ENCODE measurements around the gene ATOSB. TPM values are rescaled to one million over a fixed set of nuclear protein-coding genes. Genes with fewer than 3 reads are reported as not detected.

The ATOSB gene
- total and polyA plus RNA-seq, 9 of the 15 experiments (the other 6 are each of a cell fraction or from before 2014, with no cell fraction given) = 0.45 to 8.0 (median 4.2) TPM

DNA sequence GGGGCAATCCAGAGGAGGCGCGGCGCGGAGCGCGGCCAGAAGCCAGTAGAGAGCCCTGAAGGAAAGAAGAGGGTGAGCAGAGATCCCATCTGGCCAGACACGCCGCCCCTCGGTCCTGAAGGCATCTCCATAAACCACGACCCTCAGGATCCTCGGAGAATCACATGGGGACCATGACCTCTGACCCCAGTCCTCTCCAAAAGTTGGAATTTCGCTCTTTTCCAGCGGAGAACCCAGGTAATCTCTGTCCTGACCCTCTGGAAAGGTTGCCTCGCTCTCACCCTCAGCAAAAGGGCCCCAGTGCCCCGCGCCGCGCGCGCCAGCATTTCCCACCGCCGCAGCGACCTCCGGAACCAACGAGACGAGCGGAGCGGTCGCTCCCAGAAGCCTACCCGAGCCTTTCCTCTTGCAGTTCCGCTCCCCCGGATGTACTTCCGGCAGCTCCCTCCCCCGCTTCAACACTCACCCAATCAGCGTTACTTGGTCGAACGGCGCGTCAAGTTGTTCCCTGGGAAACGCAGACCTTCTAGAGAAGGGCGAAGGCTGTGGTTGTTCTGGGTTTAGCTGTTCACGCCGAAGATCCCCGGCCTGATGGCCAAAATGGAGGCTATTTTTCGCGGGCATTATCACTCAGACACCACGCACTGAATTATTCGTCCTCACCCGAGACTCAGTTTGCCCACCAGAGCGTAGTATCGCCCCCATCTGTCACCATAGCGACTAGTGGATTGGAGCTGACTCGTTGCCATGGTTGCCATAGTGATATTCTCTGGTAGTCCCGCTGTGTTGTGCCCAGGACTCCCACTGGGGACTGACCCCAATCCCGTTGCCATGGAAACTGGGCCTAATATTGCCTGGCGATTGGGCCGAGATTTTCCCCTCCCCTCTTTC lies 12.6 kb downstream of the ATOSB start, which contains the start of gene STOML2 (continued):
- TF ChIP-seq, protein P1, sequence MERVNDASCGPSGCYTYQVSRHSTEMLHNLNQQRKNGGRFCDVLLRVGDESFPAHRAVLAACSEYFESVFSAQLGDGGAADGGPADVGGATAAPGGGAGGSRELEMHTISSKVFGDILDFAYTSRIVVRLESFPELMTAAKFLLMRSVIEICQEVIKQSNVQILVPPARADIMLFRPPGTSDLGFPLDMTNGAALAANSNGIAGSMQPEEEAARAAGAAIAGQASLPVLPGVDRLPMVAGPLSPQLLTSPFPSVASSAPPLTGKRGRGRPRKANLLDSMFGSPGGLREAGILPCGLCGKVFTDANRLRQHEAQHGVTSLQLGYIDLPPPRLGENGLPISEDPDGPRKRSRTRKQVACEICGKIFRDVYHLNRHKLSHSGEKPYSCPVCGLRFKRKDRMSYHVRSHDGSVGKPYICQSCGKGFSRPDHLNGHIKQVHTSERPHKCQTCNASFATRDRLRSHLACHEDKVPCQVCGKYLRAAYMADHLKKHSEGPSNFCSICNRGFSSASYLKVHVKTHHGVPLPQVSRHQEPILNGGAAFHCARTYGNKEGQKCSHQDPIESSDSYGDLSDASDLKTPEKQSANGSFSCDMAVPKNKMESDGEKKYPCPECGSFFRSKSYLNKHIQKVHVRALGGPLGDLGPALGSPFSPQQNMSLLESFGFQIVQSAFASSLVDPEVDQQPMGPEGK (CRISPR knock-in tag; IDR thresholded peaks at IDR 0.05; ENCODE audit: borderline replicate concordance) = no peak
- TF ChIP-seq, protein P2, sequence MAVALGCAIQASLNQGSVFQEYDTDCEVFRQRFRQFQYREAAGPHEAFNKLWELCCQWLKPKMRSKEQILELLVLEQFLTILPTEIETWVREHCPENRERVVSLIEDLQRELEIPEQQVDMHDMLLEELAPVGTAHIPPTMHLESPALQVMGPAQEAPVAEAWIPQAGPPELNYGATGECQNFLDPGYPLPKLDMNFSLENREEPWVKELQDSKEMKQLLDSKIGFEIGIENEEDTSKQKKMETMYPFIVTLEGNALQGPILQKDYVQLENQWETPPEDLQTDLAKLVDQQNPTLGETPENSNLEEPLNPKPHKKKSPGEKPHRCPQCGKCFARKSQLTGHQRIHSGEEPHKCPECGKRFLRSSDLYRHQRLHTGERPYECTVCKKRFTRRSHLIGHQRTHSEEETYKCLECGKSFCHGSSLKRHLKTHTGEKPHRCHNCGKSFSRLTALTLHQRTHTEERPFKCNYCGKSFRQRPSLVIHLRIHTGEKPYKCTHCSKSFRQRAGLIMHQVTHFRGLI (CRISPR knock-in tag; IDR thresholded peaks at IDR 0.05) = no peak
- TF ChIP-seq, protein P3, sequence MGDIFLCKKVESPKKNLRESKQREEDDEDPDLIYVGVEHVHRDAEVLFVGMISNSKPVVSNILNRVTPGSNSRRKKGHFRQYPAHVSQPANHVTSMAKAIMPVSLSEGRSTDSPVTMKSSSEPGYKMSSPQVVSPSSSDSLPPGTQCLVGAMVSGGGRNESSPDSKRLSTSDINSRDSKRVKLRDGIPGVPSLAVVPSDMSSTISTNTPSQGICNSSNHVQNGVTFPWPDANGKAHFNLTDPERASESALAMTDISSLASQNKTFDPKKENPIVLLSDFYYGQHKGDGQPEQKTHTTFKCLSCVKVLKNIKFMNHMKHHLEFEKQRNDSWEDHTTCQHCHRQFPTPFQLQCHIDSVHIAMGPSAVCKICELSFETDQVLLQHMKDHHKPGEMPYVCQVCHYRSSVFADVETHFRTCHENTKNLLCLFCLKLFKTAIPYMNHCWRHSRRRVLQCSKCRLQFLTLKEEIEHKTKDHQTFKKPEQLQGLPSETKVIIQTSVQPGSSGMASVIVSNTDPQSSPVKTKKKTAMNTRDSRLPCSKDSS (IDR thresholded peaks at IDR 0.05; ENCODE audit: low read depth, partially characterized antibody) = no peak
- TF ChIP-seq HCFC1 (IDR thresholded peaks at IDR 0.05; ENCODE audit: low read depth, low read length) (peak; percentile 84), STAG1 (CRISPR knock-in tag; IDR thresholded peaks at IDR 0.05; ENCODE audit: borderline replicate concordance) (no peak), KDM1A (IDR thresholded peaks at IDR 0.05) (no peak), C11orf30 (IDR thresholded peaks at IDR 0.05; ENCODE audit: low read depth) (peak; percentile 96), ZZZ3 (IDR thresholded peaks at IDR 0.05) (no peak), TEAD1 (CRISPR knock-in tag; IDR thresholded peaks at IDR 0.05) (no peak; a peak in 1 of 4 replicates), KLF13 (tag; IDR thresholded peaks at IDR 0.05; ENCODE audit: borderline replicate concordance, low read depth) (no peak), ZBTB8A (IDR thresholded peaks at IDR 0.05; ENCODE audit: partially characterized antibody) (no peak), ELF1 (tag; IDR thresholded peaks at IDR 0.05) (no peak), PHF8 (IDR thresholded peaks at IDR 0.05; ENCODE audit: borderline replicate concordance, low read length) (peak; percentile 82; the same call in 1 of the 2 replicates), RBM25 (IDR thresholded peaks at IDR 0.05; ENCODE audit: low read depth, low read length, severe bottlenecking) (peak; percentile 55), DIDO1 (tag; IDR thresholded peaks at IDR 0.05; ENCODE audit: low read depth) (peak; percentile 87)
- TF ChIP-seq, protein P4, sequence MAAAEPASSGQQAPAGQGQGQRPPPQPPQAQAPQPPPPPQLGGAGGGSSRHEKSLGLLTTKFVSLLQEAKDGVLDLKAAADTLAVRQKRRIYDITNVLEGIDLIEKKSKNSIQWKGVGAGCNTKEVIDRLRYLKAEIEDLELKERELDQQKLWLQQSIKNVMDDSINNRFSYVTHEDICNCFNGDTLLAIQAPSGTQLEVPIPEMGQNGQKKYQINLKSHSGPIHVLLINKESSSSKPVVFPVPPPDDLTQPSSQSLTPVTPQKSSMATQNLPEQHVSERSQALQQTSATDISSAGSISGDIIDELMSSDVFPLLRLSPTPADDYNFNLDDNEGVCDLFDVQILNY (CRISPR knock-in tag; IDR thresholded peaks at IDR 0.05) = no peak
- TF ChIP-seq, protein P5, sequence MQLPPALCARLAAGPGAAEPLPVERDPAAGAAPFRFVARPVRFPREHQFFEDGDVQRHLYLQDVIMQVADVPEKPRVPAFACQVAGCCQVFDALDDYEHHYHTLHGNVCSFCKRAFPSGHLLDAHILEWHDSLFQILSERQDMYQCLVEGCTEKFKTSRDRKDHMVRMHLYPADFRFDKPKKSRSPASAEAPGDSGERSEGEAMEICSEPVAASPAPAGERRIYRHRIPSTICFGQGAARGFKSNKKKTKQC (CRISPR knock-in tag; IDR thresholded peaks at IDR 0.05) = no peak
